GM21526 (cell line): ENCODE results near the gene ABCA9.
"Not testable (repeated sequence)": the region's sequence is repeated elsewhere in the genome, so short reads cannot be mapped to it uniquely, and the experiment has no call there.

ENCODE experiments used
- ATAC-seq: cut with Tn5 transposase; IDR thresholded peaks from one replicate; pipeline ENCODE4 v1.9.1; 2021; ENCODE audit warnings: moderate library complexity; ENCODE audit not compliant: unreplicated experiment, low FRiP score

The ABCA9 gene

GRCh38 chr17:69044371-69044770 is 16.4 kb downstream of the ABCA9 start:
- no peak for ATAC-seq

GRCh38 chr17:69043098-69043734 is 17.5 kb downstream of the ABCA9 start:
- no peak for ATAC-seq

GRCh38 chr17:69042308-69042707 is 18.4 kb downstream of the ABCA9 start:
- ATAC-seq = no peak

DNA sequence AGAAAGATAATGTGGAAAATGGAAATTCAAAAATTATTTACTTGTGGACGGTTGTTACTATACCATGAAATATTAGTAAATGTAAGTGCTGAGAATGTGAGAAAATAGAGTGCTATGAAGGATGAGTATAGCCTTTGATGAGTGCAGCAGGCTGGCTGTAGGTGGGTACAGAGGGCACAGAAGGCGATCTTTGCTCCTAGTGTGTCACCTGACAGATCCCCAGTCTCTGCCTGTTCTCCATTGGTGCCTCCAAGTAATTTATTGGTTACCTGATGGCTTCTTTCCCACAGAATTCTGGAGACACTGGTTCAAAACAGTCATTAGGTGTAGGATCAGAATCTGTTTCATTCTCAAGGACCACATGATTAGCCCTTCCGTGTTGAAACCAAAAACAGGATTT is 28.9 kb downstream of the ABCA9 start:
- ATAC-seq = no peak

DNA sequence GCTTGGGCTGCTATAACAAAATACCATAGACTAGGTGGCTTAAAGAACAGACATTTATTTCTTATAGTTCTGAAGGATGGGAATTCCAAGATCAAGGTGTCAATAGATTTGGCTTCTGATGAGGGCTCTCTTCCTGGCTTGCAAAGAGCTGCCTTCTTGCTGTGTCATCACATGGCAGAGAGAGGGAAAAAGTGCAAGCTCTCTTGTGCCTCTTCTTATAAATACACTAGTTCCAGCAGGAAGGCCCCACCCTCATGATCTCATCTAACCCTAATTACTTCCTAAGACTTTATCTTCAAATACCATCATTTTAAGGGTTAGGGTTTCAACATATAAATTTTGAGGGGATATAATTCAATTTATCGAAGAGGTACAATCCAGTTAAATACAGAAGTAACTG is 30.6 kb downstream of the ABCA9 start:
- no peak for ATAC-seq

GRCh38 chr17:69018687-69019086 is 42.0 kb downstream of the ABCA9 start:
- no peak for ATAC-seq

DNA sequence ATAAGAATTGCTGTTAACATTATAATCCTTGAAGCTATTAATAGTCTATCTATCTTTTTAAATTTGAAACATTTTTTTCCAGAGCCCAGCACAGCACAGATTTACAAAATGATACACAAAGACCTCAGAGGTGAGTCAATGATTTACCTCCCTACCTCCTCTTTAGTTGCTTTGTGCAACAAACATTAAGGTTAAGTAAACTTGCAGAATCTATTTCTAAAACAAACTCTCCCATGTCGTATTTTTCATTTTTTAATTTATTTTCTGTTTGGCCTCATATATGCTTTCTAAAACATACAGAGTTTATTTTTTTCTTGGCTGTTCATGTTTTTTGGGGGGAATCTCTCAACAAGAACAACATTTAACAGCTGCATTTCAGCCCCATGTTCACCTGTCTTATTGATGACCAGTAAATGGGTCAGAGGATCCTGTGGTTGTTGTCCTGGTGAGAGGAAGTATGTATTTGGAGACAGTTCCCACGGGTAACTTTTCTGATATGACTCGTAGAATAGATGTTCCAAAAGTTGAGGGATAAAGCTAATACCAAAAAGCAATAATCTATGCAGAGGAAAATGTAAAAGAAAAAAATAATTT is 42.6 kb downstream of the ABCA9 start:
- no peak for ATAC-seq

DNA sequence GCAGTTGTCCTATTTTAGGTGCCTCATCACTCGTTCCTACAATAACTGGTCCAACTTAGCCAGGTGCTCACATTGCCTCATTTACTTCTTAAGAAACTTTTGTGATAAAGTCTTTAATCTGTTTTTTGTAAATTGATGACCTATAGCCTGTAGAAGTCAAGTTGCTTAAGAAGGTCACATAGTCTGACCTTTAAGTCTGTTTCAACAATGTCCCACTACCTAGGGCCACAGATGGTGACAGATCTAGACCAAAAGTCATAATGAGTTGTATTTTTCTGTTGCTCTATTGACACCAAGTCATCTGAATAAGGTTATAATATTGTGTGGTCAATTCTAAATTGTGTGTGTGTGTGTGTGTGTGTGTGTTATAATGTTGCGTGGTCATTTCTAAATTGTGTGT is 45.1 kb downstream of the ABCA9 start:
- ATAC-seq = no peak

- ATAC-seq = no peak
These were observed 47.6 kb downstream of the ABCA9 start for GRCh38 chr17:69012895-69013805.

DNA sequence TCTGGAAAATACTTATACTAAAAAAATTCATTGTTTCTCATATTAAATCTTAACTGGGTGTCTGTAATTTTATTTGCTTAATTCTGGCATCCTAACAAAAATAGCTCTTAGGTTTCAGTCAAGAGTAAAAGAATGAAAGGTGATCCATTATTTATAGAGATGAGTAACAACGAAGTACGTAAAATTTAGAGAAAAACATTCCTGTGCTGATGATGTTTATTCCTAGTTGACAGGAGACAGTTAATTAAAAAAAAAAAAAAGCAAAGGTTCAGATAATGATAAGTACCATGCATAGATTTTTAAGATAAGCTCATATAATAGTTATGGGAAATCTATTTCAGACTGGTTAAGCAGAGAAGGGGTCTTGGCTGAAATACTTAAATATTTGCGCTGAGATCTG is 50.8 kb downstream of the ABCA9 start:
- no peak for ATAC-seq

DNA sequence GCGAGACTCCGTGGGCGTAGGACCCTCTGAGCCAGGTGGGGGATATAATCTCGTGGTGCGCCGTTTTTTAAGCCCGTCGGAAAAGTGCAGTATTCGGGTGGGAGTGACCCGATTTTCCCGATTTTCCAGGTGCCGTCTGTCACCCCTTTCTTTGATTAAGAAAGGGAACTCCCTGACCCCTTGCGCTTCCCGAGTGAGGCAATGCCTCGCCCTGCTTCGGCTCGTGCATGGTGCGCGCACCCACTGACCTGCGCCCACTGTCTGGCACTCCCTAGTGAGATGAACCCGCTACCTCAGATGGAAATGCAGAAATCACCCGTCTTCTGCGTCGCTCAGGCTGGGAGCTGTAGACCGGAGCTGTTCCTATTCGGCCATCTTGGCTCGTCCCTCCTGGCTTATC is 56.0 kb downstream of the ABCA9 start:
- not testable (repeated sequence) for ATAC-seq

DNA sequence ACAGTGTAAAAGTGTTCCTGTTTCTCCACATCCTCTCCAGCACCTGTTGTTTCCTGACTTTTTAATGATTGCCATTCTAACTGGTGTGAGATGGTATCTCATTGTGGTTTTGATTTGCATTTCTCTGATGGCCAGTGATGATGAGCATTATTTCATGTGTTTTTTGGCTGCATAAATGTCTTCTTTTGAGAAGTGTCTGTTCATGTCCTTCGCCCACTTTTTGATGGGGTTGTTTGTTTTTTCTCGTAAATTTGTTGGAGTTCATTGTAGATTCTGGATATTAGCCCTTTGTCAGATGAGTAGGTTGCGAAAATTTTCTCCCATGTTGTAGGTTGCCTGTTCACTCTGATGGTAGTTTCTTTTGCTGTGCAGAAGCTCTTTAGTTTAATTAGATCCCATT is 61.0 kb downstream of the ABCA9 start:
- ATAC-seq = not testable (repeated sequence)

DNA sequence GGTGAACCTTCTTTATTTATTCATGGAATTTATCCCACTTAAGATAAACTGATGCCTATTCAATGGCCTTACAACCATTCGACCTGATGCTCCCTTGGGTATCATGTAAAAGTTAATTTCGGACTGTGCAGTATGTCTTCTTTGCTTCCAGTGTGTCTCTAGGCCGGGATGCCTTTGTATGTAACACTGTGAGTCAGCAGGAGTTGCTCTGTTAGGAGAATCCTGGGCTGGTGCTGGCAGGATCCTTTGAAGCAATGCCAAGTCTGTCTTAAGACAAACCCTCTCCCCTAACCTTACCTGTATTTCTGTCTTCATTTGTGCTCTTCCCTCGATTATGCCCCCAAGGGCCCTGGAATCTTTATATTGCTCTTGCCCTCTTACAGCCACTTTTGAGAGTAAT is 67.6 kb downstream of the ABCA9 start:
- ATAC-seq = no peak

DNA sequence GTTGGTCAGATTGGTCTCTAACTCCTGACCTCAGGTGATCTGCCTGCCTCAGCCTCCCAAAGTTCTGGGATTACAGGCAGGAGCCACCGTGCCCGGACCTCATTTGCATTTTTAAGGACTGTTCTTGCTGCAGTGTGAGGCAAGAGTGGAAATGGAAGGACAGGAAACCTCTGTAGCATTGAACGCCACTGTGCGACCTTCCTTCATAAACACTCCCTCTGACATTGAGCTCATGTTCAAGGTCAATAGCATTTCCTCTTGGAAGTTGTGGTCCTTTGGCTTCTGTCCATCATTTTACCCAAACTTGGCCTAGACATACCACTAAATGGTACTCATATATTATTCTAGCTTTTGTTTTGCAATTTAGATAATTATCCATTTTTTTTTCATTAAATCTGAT is 72.8 kb downstream of the ABCA9 start:
- no peak for ATAC-seq

DNA sequence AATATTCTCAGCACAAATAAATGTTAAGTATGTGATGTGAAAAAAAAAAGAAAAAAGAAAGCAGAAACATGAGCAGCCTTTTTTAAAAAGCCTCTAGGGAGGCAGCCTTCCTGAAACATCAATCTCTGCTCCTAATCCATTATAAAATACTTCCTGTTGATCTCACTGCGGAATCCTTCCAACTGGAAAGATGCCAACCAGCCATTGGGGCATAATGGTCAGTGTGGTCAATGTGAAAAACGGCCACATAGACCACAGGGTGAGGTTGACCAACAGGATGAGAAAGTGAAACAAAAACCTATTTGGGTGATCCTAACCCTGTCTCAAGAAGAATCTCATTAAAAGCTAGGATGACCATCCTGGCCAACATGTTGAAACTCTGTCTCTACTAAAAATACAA is 79.4 kb downstream of the ABCA9 start:
- ATAC-seq = no peak

DNA sequence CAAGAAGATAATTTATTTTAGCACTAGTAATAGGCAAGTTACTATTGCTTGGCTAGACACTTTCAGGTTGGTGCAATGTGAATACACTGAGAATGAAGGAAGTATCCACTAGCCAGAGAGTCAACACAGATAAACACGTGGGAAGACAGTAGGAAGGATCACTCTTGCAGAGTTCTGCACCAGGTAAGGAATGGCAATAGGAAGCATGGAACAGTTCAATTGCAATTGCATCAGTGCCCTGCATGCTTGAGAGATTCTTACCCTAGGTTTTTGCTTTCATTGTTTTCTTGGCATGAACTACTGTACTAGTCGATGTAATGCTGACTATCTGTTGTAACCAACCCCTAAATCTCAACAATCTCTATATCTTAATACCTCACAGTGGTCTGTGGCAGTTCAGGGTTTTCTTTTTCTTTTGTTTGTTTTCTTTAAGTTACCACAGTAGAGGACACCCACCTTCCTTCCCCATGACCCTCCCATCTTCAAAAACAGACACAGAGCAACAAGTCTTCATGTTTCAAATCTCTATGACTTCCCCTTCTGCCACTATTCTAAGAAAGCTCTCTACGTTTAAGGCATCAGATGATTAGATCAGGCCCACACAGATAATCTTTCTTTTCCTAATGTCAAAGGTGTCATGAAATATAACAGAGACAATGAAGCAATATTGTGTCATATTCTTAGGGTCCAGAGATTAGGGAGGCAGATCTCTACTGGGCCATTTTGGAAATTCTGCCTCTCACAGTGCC is 87.5 kb downstream of the ABCA9 start:
- no peak for ATAC-seq

DNA sequence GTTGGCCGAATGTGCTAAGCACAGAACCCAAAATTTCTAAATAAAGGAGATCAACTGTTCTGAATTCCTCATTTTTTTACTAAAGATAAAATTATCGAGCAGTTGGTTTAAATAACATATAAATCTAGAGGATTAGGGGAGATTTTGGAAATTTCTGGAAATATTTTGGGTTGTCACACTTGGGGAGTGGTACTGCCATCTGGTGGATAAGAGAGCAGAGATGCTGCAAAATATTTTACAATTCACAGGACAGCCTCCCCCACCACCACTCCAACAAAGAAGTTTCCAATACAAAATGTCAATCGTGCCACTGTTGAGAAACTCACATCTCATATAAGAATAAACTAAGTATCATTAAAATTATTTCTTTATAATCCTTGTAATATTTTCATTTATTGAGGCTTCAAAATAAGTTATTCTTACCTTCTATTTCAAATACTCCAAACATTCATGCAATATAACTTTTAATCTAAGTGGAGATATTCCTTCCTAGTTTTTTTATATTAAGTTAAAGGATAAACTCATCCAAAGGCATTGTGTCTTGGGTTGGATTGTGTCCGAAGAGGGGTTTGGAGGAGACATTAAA is 88.5 kb downstream of the ABCA9 start:
- ATAC-seq = no peak

- ATAC-seq = no peak
These were observed 91.6 kb downstream of the ABCA9 start for GRCh38 chr17:68969101-68969500.

GRCh38 chr17:68963958-68964357 is 96.8 kb downstream of the ABCA9 start:
- ATAC-seq = no peak

DNA sequence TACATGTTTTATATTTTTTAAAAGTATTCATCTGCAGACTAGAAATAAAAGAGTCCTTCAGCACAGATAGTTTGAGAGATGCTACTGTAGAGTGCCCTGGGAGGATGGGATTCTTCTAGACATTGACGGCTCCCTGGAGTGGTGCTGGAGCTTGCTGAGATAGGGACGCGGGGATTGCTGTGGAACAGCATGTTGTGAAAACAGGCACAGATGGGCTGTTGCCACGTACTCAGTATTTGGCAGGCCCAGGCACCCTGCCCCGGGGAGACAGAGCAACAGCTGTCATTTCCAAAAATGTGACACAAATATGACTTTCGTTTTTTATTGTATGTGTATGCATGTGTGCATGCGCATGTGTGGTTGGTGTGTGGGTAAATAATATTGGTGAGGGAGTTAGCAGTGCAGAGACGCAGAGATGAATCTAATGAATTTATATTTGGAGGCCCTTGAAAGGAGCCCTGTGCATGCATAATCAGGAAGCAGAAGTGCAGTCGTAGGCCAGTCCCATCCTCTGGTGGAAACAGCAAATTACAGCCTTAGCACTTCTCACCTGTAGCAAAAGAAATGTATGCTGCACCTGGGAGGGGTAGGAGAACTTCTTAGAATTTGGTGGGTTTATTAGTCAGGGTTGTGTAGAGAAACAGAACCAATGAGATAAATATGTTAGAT is 99.4 kb downstream of the ABCA9 start:
- no peak for ATAC-seq
